Retinal pigment epithelial cell (primary cell): ENCODE measurements around the gene LRRC47.

Source experiments
- DNase-seq: peaks from one replicate; pipeline ENCODE4 v3.0.0-alpha.2; 2010; ENCODE audit warnings: low read depth
- H3K4me3 ChIP-seq: 2 replicates; pipeline ENCODE4 v1.5.1; 2011; ENCODE audit warnings: mild to moderate bottlenecking, low read length, control low read depth, moderate library complexity
- CTCF ChIP-seq: conservative IDR thresholded peaks from 2 replicates; pipeline ENCODE4 v1.5.1; 2011; ENCODE audit warnings: low read depth, low read length, control low read depth, inconsistent platforms

The LRRC47 gene

GRCh38 chr1:3747903-3748302 is 48.4 kb downstream of the LRRC47 start:
- DNase-seq = no peak
- H3K4me3 ChIP-seq = no peak overlapping the region
- no peak for TF ChIP-seq CTCF

GRCh38 chr1:3747522-3747848 is 48.8 kb downstream of the LRRC47 start:
- DNase-seq = no peak
- no peak for TF ChIP-seq CTCF

GRCh38 chr1:3746830-3747521 is 49.3 kb downstream of the LRRC47 start:
- peak; percentile 26 for DNase-seq
- peak overlapping the region; percentile 68 for H3K4me3 ChIP-seq
- no peak for TF ChIP-seq CTCF

More at GRCh38 chr1:3747522-3747848, 48.8 kb downstream of the LRRC47 start:
- peak overlapping the region; percentile 68 for H3K4me3 ChIP-seq

- no peak for DNase-seq
- TF ChIP-seq CTCF = no peak
- peak overlapping the region; percentile 68 for H3K4me3 ChIP-seq
These were observed 49.9 kb downstream of the LRRC47 start for GRCh38 chr1:3746389-3746829.

- H3K4me3 ChIP-seq = peak overlapping the region; percentile 68
- DNase-seq = no peak
- TF ChIP-seq CTCF = no peak
These were observed 50.5 kb downstream of the LRRC47 start for GRCh38 chr1:3745590-3746381.

GRCh38 chr1:3745071-3745470 is 51.2 kb downstream of the LRRC47 start:
- no peak for DNase-seq
- TF ChIP-seq CTCF = no peak
- no peak overlapping the region for H3K4me3 ChIP-seq

GRCh38 chr1:3744646-3745045 is 51.7 kb downstream of the LRRC47 start:
- H3K4me3 ChIP-seq = no peak overlapping the region
- TF ChIP-seq CTCF = no peak
- no peak for DNase-seq
